IPS-18a (cell line): ENCODE measurements around the gene TMEM218.

Experiments
- H3K27ac ChIP-seq: one replicate; pipeline ENCODE4 v1.5.1; 2013; ENCODE audit warnings: low read length
- H3K27me3 ChIP-seq: one replicate; pipeline ENCODE4 v1.6.1; 2013; ENCODE audit warnings: mild to moderate bottlenecking, low read length; ENCODE audit not compliant: control insufficient read depth, insufficient read depth
- H3K36me3 ChIP-seq: one replicate; pipeline ENCODE4 v1.6.1; 2013; ENCODE audit warnings: low read depth, low read length; ENCODE audit not compliant: control insufficient read depth
- H3K4me1 ChIP-seq: one replicate; pipeline ENCODE4 v1.6.1; 2013; ENCODE audit warnings: low read depth, low read length; ENCODE audit not compliant: control insufficient read depth
- H3K4me3 ChIP-seq: one replicate; pipeline ENCODE4 v1.5.1; 2013; ENCODE audit warnings: low read length
- H3K9ac ChIP-seq: one replicate; pipeline ENCODE4 v1.6.1; 2013; ENCODE audit warnings: mild to moderate bottlenecking, low read length, moderate library complexity
- H3K9me3 ChIP-seq: one replicate; pipeline ENCODE4 v1.6.1; 2013; ENCODE audit warnings: low read depth, low read length; ENCODE audit not compliant: control insufficient read depth

The TMEM218 gene

GRCh38 chr11:125111343-125112207 is at the start of gene TMEM218:
Gene TMEM218 (minus strand): TSS chr11:125111626. CDS start chr11:125102241, 9,385 bp downstream.
- H3K27me3 ChIP-seq: peaks cover 3% of the 10 kb centered on the region
- H3K4me3 ChIP-seq: peak within 1 kb of the TSS; percentile 89
- peaks cover 7% of the 10 kb centered on the region for H3K4me1 ChIP-seq
- no peaks in the 10 kb centered on the region for H3K36me3 ChIP-seq
- H3K9ac ChIP-seq: peak within 1 kb of the TSS; percentile 82
- peak within 1 kb of the TSS; percentile 38 for H3K27ac ChIP-seq
- no peaks in the 10 kb centered on the region for H3K9me3 ChIP-seq

GRCh38 chr11:125157953-125158680 is 46.7 kb upstream of the TMEM218 start:
- H3K4me3 ChIP-seq: no peak overlapping the region
- H3K36me3 ChIP-seq: no peaks in the 10 kb centered on the region
- H3K27me3 ChIP-seq: no peaks in the 10 kb centered on the region
- peaks cover 13% of the 10 kb centered on the region for H3K4me1 ChIP-seq
- no peak overlapping the region for H3K27ac ChIP-seq
- no peak overlapping the region for H3K9ac ChIP-seq
- no peaks in the 10 kb centered on the region for H3K9me3 ChIP-seq

GRCh38 chr11:125157118-125157733 is 45.8 kb upstream of the TMEM218 start:
- H3K4me1 ChIP-seq: peaks cover 4% of the 10 kb centered on the region
- H3K9me3 ChIP-seq: no peaks in the 10 kb centered on the region
- no peaks in the 10 kb centered on the region for H3K27me3 ChIP-seq
- no peak overlapping the region for H3K27ac ChIP-seq
- H3K36me3 ChIP-seq: no peaks in the 10 kb centered on the region
- no peak overlapping the region for H3K9ac ChIP-seq
- no peak overlapping the region for H3K4me3 ChIP-seq

- Histone ChIP-seq H3K9ac (no peak overlapping the region), H3K27ac (no peak overlapping the region), H3K9me3 (no peaks in the 10 kb centered on the region), H3K27me3 (no peaks in the 10 kb centered on the region), H3K4me1 (no peaks in the 10 kb centered on the region), H3K36me3 (no peaks in the 10 kb centered on the region), H3K4me3 (no peak overlapping the region)
Observed at GRCh38 chr11:125156346-125157117, 45.1 kb upstream of the TMEM218 start.

GRCh38 chr11:125155767-125156166 is 44.3 kb upstream of the TMEM218 start:
- H3K27me3 ChIP-seq: no peaks in the 10 kb centered on the region
- H3K9ac ChIP-seq: no peak overlapping the region
- H3K4me1 ChIP-seq: no peaks in the 10 kb centered on the region
- H3K9me3 ChIP-seq: no peaks in the 10 kb centered on the region
- H3K4me3 ChIP-seq: no peak overlapping the region
- no peaks in the 10 kb centered on the region for H3K36me3 ChIP-seq
- H3K27ac ChIP-seq: no peak overlapping the region

GRCh38 chr11:125155100-125155444 is 43.6 kb upstream of the TMEM218 start:
- H3K36me3 ChIP-seq: no peaks in the 10 kb centered on the region
- no peaks in the 10 kb centered on the region for H3K27me3 ChIP-seq
- H3K9me3 ChIP-seq: no peaks in the 10 kb centered on the region
- no peaks in the 10 kb centered on the region for H3K4me1 ChIP-seq
- no peak overlapping the region for H3K27ac ChIP-seq
- H3K9ac ChIP-seq: no peak overlapping the region
- H3K4me3 ChIP-seq: no peak overlapping the region

GRCh38 chr11:125154378-125155099 is 43.1 kb upstream of the TMEM218 start:
- Histone ChIP-seq H3K9me3 (no peaks in the 10 kb centered on the region), H3K27ac (no peak overlapping the region), H3K36me3 (no peaks in the 10 kb centered on the region), H3K27me3 (no peaks in the 10 kb centered on the region), H3K4me3 (no peak overlapping the region), H3K4me1 (no peaks in the 10 kb centered on the region), H3K9ac (no peak overlapping the region)

- H3K9me3 ChIP-seq: no peaks in the 10 kb centered on the region
- no peaks in the 10 kb centered on the region for H3K4me1 ChIP-seq
- H3K9ac ChIP-seq: no peak overlapping the region
- H3K27me3 ChIP-seq: peaks cover 4% of the 10 kb centered on the region
- H3K4me3 ChIP-seq: no peak overlapping the region
- no peaks in the 10 kb centered on the region for H3K36me3 ChIP-seq
- H3K27ac ChIP-seq: no peak overlapping the region
Observed at GRCh38 chr11:125153837-125154236, 42.4 kb upstream of the TMEM218 start.

- Histone ChIP-seq H3K36me3 (no peaks in the 10 kb centered on the region), H3K27ac (no peak overlapping the region), H3K4me1 (peaks cover 10% of the 10 kb centered on the region), H3K27me3 (peaks cover 19% of the 10 kb centered on the region), H3K9me3 (no peaks in the 10 kb centered on the region), H3K4me3 (no peak overlapping the region), H3K9ac (no peak overlapping the region)
Observed at GRCh38 chr11:125148743-125149142, 37.3 kb upstream of the TMEM218 start.

- no peak overlapping the region for H3K4me3 ChIP-seq
- peaks cover 10% of the 10 kb centered on the region for H3K4me1 ChIP-seq
- no peak overlapping the region for H3K27ac ChIP-seq
- H3K9ac ChIP-seq: no peak overlapping the region
- H3K9me3 ChIP-seq: no peaks in the 10 kb centered on the region
- H3K36me3 ChIP-seq: no peaks in the 10 kb centered on the region
- peaks cover 19% of the 10 kb centered on the region for H3K27me3 ChIP-seq
Observed at GRCh38 chr11:125148011-125148410, 36.6 kb upstream of the TMEM218 start.
